IPS-11a (cell line): ENCODE measurements around the gene NLRX1.
A peak's percentile ranks its signal among the peaks of the same experiment; 100 is the strongest.
"Not testable (repeated sequence)": the region's sequence is repeated elsewhere in the genome, so short reads cannot be mapped to it uniquely, and the experiment has no call there.

Experiments used
- H3K4me3 ChIP-seq: one replicate; pipeline ENCODE4 v1.5.1; 2013; ENCODE audit warnings: low read depth, low read length, control low read depth

NLRX1 gene, protein sequence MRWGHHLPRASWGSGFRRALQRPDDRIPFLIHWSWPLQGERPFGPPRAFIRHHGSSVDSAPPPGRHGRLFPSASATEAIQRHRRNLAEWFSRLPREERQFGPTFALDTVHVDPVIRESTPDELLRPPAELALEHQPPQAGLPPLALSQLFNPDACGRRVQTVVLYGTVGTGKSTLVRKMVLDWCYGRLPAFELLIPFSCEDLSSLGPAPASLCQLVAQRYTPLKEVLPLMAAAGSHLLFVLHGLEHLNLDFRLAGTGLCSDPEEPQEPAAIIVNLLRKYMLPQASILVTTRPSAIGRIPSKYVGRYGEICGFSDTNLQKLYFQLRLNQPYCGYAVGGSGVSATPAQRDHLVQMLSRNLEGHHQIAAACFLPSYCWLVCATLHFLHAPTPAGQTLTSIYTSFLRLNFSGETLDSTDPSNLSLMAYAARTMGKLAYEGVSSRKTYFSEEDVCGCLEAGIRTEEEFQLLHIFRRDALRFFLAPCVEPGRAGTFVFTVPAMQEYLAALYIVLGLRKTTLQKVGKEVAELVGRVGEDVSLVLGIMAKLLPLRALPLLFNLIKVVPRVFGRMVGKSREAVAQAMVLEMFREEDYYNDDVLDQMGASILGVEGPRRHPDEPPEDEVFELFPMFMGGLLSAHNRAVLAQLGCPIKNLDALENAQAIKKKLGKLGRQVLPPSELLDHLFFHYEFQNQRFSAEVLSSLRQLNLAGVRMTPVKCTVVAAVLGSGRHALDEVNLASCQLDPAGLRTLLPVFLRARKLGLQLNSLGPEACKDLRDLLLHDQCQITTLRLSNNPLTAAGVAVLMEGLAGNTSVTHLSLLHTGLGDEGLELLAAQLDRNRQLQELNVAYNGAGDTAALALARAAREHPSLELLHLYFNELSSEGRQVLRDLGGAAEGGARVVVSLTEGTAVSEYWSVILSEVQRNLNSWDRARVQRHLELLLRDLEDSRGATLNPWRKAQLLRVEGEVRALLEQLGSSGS

DNA sequence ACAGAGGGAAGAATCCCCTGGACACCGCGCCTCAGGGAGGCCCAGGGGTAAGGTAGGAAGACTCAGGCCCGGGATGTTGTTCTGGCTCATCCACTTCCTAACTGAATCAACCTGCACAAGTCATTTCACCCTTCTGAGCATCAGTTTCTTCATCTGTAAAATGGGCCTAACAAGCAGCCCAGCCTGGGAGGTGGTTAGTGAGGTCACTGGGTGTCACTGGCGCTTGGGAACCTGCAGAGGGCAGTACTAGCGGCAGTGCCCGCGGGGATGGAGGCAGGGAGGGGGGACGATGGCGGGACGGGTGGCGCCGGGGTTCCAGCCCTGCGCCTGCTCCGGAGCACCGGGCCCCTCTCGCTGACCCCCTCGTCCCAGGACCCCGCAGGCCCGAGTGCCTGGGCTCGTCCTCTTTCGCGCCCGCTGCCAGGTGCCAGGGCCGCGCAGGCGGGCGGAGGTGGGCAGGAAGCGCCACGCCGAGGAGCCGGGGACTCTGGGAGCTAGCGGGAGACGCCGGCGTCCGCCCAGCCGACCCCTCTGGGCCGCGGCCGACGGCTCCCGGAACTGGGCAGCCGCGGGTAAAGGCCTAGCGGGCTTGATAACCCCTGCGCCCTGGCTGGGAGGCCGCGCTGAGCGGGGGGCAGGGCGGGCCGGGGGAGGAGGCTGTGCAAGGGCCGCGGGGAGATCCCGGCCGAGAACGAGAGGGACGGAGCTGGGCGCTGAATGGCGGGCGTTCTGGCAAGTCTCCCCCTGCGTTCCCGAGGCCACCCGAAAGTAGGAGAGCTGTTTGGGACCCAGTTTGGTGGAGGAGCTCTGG, at the start of gene NLRX1:
Gene NLRX1 (plus strand): TSS at position 255 of the 811 bp plus-strand sequence. CDS start 2,679 bp downstream, outside the sequence.
- H3K4me3 ChIP-seq, result peak within 1 kb of the TSS; percentile 84

DNA sequence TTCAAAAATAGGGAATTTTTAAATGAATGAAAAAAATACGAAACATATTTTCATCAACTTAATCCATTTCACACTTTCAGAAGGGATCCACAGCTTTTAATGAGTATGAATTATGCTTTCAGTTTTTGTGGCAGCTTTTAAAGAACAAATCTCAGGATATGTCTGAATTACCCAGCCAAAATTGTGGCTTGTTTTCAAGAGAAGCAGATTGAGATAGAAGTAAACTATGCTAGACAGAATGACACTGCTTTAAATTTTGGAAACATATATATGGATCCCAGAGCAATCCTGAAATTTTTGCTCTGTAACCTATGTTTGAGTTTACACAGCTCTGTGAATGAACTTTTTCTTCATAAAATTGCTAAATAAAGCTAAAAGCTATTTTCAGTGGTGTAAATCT, 49.6 kb upstream of the NLRX1 start:
- H3K4me3 ChIP-seq, result no peak overlapping the region

DNA sequence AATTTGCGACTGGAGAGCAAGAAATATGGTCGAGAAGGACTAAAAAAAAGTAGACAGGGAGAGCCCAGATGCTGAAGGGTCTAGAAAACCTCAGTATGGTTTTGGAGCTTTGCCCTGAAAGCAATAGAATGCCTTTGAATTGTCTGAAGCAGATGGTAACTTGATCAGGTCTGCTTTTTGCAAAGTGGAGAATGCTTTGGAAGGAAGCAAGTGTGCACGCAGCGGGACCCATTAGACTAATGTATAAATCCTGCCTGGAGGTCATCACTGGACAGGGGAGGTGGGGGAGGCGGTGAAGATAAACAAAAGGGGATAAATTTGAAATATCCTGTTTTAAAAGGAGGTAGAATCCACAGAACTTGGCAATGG, 47.9 kb upstream of the NLRX1 start:
- peak overlapping the region; percentile 60 for H3K4me3 ChIP-seq

DNA sequence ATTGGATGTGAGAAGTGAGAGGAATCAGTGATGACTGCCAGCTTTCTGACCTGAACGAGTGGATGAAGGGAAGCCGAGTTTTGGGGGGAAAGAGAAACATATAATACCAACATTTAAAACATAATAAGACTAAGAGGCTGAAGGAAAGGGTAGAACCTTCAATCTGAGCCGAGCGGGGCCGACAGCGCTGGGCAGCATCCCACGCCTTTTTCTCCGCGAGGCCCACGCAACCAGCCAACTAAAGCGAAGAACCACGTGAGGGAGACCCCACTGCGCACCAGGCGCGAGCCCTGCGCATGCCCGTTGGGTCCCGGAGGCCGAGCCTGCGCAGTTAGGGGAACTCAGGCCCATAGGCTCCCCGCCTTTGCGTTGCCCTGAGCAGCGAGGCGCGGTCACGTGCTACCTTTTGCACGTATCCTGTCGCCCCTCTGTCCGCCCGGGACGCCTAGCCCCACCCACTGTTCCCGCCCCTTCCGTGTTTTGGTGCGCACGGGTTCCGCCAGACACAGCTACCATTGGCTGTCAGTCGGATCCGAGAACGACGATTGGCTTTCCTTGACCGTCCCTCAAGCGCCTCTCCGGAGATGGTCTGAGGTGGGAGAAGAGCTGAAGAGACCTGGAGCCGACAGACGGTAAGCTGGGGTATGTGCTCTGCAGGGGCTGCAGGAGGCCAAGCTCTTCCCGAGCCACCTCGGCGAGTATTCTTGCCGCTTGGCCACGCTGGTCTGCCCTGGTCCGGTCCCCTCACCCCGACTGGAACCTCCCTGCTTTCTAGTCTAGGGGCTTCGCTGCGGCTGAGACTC, 47.3 kb upstream of the NLRX1 start, which contains the start of gene HINFP:
Gene HINFP (plus strand): TSS at position 573 of the 803 bp plus-strand sequence. CDS start 5,365 bp downstream, outside the sequence.
- peak within 1 kb of the TSS; percentile 86 for H3K4me3 ChIP-seq

DNA sequence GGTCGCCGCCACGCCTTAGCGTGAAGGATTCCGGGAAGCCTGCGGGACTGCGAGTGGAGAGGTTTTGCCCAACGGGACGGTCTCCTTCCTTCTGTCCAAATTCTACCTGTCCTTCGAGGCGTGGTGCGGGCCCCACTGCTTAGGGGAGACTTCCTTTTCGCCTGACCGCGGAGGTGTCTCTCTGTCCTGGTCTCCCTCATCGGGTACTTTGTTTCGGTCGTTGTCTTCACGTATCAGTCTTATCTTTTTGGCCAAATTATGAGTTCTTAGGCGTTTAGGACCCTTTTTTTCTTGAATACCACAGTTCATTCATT, 46.8 kb upstream of the NLRX1 start:
- peak overlapping the region; percentile 86 for H3K4me3 ChIP-seq

DNA sequence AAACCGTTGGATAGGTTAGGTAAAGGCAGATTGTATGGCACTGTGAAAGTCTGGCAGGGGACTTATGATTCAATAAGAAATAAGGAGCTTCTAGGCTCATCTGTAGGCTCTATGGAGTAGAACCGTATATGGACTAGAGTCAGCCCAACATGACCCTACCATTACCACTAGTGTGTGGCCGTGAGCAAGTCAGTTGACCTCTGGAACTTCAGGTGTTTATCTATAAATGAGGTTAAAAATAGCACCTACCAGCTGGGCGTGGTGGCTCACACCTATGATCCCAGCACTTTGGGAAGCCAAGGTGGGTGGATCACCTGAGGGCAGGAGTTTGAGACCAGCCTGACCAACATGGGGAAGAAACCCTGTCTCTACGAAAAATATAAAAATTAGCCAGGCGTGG, 42.7 kb upstream of the NLRX1 start:
- H3K4me3 ChIP-seq, result no peak overlapping the region

DNA sequence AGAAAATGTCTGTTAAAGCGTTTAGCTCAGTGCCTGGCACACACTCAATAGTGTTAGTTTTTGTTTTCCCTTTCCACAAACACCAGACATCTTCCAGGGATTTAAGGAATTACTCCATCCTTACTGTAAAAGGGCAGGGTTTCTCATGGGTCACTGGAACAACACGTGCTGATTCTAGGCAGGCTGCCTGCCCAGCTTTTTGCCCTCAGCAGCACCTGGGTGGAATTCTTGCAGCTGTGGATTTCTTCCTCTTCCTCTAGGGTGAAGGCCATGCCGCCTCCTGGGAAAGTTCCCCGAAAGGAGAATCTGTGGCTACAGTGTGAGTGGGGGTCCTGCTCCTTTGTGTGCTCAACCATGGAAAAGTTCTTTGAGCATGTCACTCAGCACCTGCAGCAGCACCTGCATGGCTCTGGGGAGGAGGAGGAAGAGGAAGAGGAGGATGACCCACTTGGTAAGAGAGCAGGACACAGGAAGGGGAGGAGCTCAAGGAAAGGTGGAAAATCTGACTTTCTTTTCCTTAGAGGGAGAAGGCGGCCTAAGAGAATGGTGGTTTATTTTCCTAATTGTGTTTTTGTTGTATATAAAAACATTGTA, 41.8 kb upstream of the NLRX1 start:
- no peak overlapping the region for H3K4me3 ChIP-seq

DNA sequence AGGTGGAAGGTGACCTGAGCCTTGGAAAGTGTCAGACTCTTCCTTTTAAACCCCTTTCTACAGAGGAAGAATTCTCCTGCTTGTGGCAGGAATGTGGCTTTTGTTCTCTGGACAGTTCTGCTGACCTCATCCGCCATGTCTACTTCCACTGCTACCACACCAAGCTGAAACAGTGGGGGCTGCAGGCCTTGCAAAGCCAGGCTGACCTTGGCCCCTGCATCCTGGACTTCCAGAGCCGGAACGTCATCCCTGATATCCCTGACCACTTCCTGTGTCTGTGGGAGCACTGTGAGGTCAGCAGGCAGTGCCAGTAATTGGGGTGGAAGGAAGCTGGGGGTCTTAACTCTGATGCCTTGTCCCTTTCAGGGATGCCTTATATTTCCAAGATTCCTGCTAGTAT, 37.9 kb upstream of the NLRX1 start:
- H3K4me3 ChIP-seq, result no peak overlapping the region

DNA sequence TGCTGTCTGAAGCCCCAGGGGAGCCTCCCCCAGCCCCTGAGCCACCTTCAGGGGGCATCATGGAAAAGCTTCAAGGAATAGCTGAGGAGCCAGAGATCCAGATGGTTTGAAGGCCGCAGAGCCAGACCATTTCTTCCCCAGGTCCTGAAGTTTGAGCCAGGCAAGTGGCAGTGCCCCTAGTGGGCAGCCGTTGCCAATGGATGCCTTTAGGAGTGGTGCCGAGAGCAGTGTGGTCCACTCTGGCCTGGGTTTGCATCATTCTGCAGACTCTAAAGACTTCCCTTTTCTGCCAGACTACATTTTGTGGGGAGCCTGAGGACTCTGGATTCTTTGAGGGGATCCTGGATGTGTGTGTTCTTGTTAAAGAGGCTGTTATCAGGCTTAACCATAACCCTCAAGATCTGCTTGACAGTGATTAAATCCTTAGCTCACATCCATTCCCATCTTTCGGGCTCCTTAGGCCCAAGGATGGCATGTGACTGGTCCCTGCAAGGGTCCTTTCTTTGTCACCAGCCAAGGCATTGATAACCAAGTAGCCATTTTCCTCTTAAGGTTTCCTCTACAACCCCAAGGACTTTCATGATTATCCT, 34.0 kb upstream of the NLRX1 start:
- H3K4me3 ChIP-seq, result no peak overlapping the region

DNA sequence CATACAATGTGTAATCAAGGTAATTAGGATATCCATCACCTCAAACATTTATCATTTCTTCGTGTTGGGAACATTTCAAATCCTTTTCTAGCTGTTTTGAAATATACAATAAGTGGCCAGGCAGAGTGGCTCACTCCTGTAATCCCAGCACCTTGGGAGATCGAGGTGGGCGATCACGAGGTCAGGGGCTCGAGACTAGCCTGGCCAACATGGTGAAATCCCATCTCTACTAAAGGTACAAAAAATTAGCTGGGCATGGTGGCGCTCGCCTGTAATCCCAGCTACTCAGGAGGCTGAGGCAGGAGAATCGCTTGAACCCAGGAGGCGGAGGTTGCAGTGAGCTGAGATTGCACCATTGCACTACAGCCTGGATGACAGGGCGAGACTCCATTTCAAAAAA, 29.2 kb upstream of the NLRX1 start:
- H3K4me3 ChIP-seq, result not testable (repeated sequence)

DNA sequence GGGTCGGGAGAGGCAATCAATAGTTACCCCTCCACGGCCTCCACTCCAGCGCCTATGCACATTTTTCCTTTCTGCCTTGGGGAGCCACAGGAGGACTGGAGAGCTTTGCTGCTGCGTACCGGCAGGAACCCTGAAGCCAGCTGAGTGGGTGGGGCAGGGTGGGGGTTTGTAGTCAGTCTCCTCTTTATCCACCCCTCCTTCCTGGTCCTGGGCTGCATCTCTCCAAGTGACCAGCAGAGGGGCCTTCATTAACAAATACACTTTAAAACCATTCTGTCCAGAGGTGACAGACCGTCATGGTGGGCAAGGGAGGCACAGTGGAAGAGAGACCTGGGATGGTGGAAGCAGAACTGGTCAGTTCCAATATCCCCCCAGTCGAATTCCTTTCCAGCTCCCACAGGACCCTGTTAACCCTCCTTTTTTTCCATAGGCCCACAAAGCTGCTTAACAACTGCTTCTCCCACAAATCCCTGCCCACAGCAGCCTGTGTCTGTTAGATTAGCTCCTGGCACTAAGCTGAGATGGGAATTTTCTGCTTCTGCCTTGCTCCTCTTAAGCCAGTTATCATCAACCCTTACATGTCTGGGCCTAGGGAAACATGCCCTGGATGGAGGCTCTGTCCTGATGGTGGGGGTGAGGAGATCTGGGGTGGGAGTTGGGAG, 23.6 kb upstream of the NLRX1 start:
- no peak overlapping the region for H3K4me3 ChIP-seq

DNA sequence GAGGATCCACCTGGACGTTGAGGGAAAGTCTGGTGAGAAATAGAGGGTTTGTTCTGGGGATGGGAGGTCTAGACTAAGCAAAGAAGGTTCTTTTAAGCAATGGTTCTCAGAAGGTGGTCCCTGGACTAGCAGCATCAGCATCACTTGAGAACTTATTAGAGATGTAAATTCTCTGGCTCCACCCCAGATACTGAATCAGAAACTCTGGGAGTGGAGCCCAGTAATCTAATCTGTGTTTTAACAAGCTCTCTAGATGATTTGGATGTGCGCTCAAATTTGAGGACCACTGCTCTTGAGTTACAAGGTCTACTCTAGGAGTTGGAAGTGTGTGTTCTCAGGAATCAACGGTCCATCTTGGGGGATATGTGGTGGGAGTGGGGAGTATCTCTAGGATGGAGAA, 23.0 kb upstream of the NLRX1 start:
- H3K4me3 ChIP-seq, result no peak overlapping the region

DNA sequence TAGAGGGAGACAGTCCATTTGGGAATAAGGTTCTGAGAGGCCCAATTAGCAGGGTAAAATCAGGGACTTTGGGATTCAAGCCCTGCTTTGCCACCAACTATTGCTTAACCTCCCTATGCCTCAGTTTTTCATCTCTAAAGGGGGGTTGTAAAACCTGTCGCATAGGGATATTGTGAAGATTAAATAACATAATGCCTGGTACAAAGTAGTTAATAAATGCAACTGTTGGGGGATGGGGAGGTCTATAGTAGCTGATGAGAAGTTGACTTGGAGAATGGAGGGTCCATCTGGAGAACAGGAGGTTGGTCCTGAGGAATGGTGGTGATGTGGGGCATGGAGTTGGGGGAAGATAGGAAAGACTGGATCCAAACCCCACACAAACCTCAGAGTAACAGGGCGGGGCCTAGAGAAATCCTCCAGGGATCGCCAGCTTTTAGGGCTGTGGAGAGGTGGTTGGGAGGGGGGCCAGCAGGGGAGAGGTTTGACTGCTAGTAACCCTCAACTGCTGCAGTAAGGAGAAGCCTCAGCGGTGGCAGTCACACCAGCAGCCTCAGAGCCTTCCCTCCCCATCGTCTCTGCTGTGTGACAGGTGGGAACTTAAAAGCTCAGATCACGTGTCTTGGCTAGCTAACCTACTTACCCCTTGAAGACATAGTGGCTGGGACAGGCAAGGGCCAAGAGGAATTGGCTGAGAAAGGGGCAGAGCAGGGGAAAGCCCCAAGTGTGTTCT, 20.8 kb upstream of the NLRX1 start:
- H3K4me3 ChIP-seq, result no peak overlapping the region

DNA sequence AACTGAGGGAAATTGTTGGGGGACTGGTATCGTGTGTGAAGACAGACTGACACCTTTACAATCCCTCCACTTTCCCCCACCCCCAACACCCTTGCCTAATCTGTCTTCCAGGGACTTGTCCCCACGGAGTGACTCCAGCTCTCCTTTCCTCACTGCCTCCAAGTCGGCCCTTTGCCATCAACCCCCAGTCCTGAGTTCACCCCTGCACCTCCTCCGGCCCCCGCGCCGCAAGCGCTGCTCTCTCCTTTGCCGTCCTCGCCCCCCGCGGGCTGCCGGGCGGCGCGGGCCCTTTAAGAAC, 19.9 kb upstream of the NLRX1 start:
- peak overlapping the region; percentile 53 for H3K4me3 ChIP-seq

DNA sequence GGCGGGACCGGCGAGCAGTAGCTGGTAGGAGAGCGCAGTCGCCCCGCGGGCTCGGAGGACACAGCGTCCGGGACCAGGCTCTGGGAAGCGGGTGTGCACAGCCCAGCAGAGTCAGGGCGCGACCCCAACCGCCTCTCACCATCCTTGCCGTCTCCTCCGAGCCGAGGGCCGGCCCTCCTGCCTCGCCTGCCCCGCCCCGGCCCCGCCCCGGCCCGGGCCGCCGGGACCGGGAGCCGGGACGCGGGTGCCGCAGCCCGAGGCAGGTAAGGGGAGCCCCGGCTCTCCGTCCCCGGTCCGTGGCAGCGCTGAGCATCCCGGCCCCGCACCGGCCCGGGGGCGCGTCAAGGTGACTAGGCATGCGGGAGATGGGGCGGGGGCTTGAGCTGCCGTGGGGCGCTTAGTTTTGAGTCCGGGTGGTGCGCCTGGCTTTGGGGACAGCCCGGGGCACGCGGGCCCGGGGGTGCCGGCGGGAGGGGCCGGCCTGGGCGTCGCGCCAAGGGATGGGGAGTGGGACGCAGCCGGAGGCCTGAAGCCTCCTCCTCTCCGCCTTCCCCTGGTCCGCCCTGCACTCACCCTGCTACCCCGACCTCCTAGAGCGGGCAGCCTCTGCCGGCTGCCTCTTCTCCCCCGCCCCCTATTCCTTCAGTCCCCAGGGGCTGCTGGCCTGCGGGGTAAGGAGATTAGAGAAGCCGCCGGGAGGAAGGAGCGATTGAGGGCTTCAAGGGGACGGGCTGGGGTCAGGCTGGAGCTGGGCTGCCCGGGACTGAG, 19.3 kb upstream of the NLRX1 start, which contains the start of gene ABCG4:
Gene ABCG4 (plus strand): TSS at position 35 of the 768 bp plus-strand sequence. CDS start 914 bp downstream, outside the sequence.
- H3K4me3 ChIP-seq, result peak within 1 kb of the TSS; percentile 53

DNA sequence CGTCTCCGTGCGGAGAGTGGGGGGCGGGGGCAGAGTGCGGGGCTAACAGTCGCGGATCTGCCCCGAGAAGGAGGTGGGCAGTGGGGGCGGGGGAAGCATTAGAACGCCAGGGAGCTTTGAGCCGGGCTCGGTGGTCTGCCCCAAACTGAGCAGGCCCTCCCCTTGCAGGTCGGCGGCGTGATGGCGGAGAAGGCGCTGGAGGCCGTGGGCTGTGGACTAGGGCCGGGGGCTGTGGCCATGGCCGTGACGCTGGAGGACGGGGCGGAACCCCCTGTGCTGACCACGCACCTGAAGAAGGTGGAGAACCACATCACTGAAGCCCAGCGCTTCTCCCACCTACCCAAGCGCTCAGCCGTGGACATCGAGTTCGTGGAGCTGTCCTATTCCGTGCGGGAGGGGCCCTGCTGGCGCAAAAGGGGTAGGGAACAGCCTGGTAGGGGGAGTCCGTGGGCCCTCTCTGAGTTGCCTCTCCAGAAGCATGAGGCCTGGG, 18.7 kb upstream of the NLRX1 start:
- peak overlapping the region; percentile 53 for H3K4me3 ChIP-seq

DNA sequence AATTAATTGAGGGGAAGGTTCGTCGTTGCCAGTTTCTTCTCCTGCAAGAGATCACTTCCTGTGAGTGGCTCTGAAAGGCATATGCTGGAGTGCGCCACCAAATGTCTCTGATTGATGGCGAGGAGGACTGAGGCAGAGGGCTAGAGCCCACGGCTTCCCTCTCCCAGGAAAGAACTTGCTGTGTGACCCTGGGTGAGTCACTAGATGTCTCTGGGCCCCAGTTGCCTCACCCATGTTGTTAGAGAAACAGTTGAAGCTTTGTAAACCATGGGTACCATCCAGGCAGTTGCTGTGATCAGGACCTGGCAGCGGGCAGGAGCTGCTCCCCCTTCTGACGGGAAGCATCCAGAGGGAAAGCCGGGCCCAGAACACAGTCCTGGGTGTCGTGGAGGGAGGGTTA, 16.5 kb upstream of the NLRX1 start:
- no peak overlapping the region for H3K4me3 ChIP-seq
